ENCODE measurements around the gene TNFRSF1B. TPM values are rescaled to one million over a fixed set of nuclear protein-coding genes. Genes with fewer than 3 reads are reported as not detected.
"Not testable (repeated sequence)": the region's sequence is repeated elsewhere in the genome, so short reads cannot be mapped to it uniquely, and the experiment has no call there.

Gene TNFRSF1B
- polyA plus RNA-seq, 1 donor, result 18.9 TPM

GRCh38 chr1:12224092-12224491, 57.3 kb downstream of the TNFRSF1B start:
- not testable (repeated sequence) for DNase-seq

- DNase-seq, result no peak
These were observed 62.2 kb downstream of the TNFRSF1B start for GRCh38 chr1:12228979-12229378.

- no peak for DNase-seq
These were observed 62.6 kb downstream of the TNFRSF1B start for GRCh38 chr1:12229386-12229834.

DNA sequence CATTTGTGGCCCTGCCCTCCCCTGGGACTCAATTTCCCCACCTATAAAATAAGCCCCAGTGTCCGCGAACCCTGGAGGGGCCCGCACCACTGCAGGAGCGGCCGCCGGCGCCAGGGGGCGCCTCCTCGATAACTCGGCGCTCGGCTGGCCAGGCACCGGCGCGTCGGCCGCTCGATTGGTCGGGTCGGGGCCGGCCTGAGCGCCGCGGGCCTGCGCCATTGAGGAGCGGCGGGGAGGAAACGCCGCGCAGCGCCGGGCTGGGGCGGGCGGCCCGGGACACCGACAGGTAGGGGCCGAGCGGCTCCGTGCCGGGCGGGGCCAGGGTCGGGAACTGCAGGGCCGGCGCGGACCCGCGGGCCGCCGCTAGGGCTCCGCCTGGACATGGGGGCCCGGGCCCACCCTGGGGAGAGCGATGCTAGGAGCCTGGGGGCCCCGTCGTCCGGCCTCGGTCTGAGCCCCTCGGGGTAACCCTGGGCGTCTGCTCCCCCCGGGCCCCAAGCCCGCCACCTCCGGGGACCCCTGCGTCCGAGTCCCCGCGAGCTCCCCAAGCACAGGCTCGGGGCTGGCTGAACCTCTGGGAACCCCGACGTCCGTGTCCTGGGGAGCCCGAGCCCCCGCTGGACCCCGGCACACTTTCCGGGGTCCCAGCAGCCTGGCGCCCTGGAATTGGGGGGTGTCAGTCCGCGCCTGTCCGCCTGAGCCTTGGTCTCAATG, 63.2 kb downstream of the TNFRSF1B start, which contains the start of gene VPS13D:
Gene VPS13D, plus strand, starts transcription at position 196 of the 714 bp plus-strand sequence. CDS start 4,237 bp downstream, outside the sequence.
- peak; percentile 86 for DNase-seq

DNA sequence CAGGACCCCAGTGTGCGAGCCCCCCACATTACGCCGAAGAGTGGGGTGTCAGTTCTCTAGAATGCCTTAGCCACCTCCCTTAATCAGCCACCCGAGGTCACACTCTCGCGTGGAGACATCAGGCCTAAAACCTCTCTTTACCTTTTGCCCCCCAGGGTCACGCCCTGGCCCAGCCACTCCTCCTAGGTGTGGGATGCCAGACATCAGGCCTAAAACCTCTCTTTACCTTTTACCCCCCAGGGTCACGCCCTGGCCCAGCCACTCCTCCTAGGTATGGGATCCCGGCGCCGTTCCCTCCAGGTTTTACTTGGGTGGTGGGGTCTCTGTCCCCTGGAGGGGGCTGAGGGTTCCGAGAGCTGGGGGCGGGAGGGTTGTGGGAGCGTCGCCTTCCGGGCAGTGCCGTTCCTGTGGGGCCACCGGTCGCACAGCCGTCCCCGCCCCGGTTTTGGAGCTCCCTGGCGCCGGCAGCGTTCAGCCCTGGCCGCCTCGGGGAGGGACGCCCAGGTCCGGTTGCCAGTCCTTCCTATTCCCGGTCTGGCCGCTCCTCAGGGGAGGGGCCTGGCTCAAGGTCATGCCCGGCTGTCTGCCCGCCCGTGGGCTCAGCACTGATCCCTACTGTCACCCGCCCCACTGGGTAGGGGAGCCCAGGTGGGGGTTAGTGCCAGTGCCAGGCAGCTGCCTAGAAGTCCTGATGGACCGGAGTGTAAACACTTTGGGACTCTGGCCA, 63.9 kb downstream of the TNFRSF1B start:
- no peak for DNase-seq

- DNase-seq, result no peak
These were observed 64.4 kb downstream of the TNFRSF1B start for GRCh38 chr1:12231276-12231595.

- DNase-seq, result no peak
These were observed 65.4 kb downstream of the TNFRSF1B start for GRCh38 chr1:12232221-12232620.

GRCh38 chr1:12244078-12244477, 77.3 kb downstream of the TNFRSF1B start:
- no peak for DNase-seq

- no peak for DNase-seq
These were observed 77.8 kb downstream of the TNFRSF1B start for GRCh38 chr1:12244585-12244984.

DNA sequence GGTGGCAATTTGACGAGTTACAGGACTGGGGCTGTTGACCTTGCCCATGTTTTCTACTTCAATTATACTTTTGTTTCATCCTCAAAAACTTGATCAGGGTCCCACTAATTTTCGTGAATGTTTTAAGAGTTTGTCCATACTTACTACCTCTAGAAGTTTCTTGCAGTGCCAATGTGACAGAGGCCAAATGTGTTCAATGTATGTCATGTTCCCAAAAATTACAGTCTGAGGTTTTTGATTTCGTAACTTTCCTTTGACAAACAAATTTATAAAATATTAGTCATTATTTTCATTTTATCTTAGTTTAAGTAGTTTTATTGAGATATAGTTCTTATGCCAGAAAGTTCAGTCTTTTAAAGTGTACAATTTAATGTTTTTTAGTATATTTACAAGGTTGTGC, 78.3 kb downstream of the TNFRSF1B start:
- DNase-seq, result no peak

DNA sequence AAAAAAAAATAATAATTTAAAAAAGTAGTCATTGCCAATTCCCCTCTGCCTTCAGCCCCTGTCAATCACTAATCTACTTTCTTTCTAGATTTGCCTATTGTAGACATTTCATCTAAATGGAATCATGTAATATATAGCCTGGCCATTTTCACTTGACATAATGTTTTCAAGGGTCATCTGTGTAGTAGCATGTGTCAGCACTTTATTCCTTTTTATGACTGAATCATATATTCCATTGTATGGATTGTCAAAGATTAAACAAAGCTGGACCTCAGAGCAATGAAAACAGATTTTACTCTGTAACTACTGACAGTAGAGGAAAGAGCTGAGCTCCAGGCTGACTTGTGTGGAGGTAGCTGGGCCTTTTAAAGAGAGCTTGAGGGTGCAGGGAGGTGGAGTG, 78.9 kb downstream of the TNFRSF1B start:
- DNase-seq, result no peak

DNA sequence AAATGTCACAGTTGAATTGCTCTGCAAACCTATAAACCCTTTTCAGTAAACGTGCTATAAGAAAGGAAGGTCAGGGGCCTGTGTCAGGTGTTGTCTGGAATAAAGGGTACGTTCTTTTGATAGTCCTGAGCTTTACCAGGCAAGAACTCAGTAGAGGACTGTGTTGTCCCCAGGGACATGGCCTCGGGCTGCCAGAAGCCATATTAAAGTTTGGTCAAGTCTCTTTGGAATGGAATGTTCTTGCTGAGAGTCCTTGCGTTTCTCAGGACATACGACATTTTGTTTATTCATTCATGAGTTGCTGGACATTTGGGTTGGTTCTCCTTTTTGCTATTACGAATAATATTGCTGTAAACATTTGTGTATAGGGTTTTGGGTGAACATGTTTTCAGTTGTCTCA, 79.8 kb downstream of the TNFRSF1B start:
- DNase-seq, result no peak

DNA sequence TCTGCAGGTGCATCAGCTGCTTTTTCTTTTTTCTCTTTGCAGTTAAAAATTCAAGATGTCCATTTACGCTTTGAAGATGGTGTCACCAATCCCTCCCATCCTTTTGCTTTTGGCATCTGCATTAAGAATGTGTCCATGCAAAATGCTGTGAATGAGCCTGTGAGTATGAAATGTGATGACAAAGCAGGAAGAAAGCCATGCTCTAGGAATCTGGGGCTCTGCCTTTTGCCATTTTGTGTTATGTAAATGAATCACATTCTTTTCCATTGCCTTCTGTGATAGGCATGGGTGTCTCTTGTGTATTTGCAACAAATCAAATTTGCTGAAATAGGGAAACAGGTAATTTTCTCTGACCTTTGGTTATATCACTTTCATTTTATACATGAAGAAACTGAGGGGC, 82.4 kb downstream of the TNFRSF1B start:
- no peak for DNase-seq

DNA sequence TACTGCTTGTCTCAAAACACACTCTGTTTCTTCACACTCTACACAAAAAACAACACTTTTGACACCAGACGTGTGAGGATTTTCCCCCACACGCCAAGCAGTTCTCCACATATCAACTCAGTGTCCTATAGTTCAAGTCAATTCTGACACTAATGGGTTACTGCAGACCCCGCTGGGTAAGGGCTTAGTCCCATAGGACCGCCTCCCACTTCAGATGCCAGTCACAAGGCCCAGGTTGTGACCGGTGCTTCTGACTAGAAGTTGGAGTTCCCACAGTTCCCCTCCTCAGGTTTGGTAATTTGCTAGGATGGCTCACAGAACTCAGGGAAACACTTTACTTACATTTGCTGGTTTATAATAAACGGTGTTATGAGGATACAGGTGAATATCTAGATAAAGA, 83.0 kb downstream of the TNFRSF1B start:
- DNase-seq, result no peak

GRCh38 chr1:12251442-12251841, 84.7 kb downstream of the TNFRSF1B start:
- DNase-seq, result no peak

DNA sequence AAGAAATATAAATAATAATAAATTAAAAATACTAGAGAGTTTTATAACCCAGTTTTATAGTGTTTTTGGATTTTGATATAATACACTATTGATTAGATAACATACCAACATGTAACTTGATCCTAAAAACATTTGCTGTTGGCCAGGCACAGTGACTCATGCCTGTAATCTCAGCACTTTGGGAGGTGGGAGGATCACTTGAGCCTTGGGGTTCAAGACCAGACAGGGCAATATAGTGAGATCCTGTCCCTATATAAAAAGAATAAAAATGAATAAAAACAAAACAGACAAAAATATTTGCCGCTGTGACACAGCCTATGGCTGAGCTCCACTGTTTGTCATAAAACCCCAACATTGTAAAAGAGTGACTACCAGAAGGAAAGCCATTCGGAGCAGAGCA, 89.1 kb downstream of the TNFRSF1B start:
- DNase-seq, result no peak

GRCh38 chr1:12258272-12258671, 91.5 kb downstream of the TNFRSF1B start:
- DNase-seq, result no peak

Other genes starting within 250 kb of the TNFRSF1B start
- 33.7 TPM for gene KIAA2013, start 240.6 kb upstream of the TNFRSF1B start, polyA plus RNA-seq (ENCODE audit: insufficient read length)
- 144 TPM for gene PLOD1, start 232.3 kb upstream of the TNFRSF1B start, polyA plus RNA-seq (ENCODE audit: insufficient read length)
- gene MFN2, start 186.5 kb upstream of the TNFRSF1B start, polyA plus RNA-seq (ENCODE audit: insufficient read length), result 64.6 TPM
- gene MIIP, start 147.5 kb upstream of the TNFRSF1B start, polyA plus RNA-seq (ENCODE audit: insufficient read length), result 18.7 TPM
- 0.34 TPM for gene TNFRSF8, start 103.7 kb upstream of the TNFRSF1B start, polyA plus RNA-seq (ENCODE audit: insufficient read length)
- 17.8 TPM for gene VPS13D, start 63.0 kb downstream of the TNFRSF1B start, polyA plus RNA-seq (ENCODE audit: insufficient read length)

Data from hindlimb muscle (tissue), 1 donor.